ENCODE measurements around the gene MT1HL1. TPM values are rescaled to one million over a fixed set of nuclear protein-coding genes. Genes with fewer than 3 reads are reported as not detected.

Gene MT1HL1
- total RNA-seq, 2 donors from 2014 or later = not detected

DNA sequence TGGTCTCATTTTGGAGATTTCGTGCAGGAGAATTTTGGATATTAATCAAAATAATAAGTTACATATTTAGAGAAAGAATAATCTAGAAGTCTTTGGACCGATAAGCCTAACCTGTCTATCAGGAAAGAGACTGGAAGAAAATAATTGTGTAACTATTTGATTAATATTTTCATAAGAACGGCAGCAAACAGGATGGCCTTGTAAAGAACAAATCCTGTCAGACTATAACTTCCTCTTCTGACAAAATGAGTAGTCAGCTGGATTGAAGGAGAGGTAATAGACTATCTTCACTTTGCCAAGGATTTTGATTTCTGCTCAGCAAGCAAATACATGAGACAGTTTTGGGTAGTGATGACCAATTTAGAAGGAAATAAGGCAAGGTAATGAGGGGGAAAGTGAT lies 25.0 kb upstream of the MT1HL1 start:
- intact Hi-C loops (cut with DNase I) = no loop called here
- DNase-seq = no peak
- no peak for ATAC-seq

DNA sequence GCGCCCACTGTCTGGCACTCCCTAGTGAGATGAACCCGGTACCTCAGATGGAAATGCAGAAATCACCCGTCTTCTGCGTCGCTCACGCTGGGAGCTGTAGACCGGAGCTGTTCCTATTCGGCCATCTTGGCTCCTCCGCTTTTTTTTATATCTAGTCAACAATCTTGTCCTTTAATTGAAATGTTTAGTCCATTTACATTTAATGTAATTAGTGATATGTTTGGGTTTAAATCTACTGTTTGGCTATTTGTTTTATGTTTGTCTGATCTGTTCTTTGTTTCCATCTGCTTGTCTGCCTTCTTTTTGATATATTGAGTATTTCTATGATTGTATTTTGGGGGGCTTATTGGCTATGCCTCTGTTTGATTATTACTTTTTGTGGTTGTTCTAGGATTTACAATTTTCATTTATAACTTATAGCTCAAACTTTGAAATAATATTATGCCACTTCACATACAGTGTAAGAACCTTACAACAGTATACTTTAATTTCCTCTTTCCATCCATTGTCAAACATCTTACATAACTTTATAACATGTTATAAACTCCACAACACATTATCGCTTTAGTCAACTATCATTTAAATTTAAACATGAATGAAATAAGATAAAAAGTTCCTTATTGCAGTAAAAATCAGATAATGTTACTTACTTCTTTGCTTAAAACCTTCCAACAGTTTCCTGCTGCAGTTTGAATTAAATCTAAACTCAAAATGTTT lies 21.3 kb upstream of the MT1HL1 start:
- no peak for ATAC-seq
- intact Hi-C loops (cut with DNase I) = no loop called here
- DNase-seq = no peak

DNA sequence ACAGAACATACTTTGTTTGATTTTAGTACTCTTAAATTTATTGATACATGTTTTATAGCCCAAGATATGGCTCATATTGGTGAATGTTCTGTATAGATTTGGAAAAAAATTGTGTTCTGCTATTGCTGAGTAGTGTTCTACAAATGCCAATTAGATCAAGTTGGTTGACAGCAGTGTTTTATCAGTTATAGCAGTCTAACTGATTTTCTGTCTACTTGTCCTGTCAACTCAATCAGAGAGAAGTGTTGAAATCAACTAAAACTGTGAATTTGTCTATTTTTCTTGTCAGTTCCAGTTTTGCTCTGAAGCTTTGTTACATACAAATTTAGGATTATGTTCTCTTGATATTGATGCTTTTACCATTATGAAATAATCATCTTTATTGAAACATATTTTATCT lies 14.7 kb upstream of the MT1HL1 start:
- no peak for ATAC-seq
- intact Hi-C loops (cut with DNase I) = no loop called here
- no peak for DNase-seq

DNA sequence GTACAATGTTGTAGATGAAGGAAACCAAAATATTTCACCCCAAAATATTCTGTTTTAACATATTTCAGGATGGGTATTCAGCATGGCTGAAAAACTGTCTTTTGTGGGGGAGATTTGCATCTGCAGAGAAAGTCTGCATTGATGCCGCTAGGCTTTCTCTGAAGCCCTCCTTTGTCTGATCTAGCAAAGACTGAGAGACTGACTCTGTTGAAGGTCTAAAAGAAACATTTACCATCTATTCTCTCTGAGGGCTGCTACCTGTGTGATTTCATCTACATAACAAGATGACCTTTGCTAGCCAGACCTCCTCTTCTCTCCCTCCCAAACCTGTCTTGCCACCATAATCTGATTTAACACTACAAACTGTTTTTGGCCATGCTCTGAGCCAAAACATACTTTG lies 12.4 kb upstream of the MT1HL1 start:
- no peak for ATAC-seq
- intact Hi-C loops (cut with DNase I) = no loop called here
- no peak for DNase-seq

DNA sequence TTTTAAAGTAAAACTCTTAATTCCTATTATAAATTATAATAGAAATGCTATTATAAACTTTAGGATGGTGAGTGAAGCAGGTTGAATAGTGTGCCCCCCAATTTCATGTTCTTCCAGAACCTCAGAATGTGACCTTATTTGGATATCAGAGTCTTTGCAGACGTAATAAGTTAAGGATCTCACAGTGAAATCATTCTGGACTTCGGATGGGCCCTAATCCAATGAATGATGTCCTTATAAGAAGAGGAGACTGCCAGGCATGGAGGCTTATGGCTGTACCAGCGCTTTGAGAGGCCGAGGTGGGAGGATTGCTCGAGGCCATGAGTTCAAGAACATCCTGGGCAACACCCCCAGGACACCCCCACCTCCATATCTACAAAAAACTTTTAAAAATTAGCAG lies 9.4 kb upstream of the MT1HL1 start:
- DNase-seq = no peak
- intact Hi-C loops (cut with DNase I) = no loop called here
- ATAC-seq = no peak

DNA sequence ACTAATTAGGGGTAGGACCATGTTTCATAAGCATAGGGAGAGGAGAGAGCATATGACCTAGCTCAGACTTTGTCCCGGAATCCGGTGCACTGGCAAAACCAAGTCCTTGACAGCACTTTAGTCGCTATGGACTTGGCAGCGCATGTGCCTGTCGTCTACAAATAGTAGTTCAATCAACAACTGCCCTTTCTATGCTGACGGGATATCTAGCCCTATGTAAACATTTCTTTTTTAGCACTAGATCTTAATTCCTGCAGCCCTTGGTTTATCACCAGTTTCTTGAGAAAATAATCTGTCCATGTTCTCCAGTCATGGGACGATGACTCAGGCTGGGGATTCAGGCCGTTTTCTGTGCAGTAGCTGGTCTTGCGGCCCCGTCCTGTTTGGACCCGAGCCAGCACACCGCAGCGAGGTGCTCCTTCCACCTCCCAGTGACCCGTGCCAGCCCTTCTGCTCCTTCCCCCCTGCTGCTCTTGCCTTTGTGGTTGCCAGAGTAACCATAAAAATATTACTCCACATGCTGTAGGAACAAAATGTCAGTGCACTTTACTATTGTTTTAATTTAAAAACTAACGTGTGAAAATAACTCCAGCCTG lies 8.6 kb upstream of the MT1HL1 start:
- intact Hi-C loops (cut with DNase I) = no loop called here
- ATAC-seq = peak; percentile 79 to 87
- DNase-seq = peak; percentile 78

DNA sequence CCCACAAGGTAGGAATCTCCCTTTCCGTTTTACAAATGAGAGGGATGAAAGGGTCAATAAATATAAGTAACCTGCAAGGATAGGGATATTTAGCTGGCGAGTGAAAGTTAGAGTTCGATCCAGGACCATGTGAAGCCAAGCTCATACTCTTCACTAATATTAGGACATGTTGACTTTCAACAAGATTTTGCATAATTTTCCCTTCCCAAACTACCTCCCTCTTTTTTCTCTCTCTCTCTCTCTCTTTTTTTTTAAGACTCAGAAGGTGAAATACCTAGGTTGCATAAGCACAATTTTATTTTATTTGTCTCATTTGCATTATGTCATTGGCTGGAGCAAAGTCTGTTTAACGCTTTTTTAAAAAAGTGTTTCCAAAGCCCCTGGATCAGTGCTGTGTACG lies 8.1 kb upstream of the MT1HL1 start:
- intact Hi-C loops (cut with DNase I) = no loop called here
- no peak for ATAC-seq
- no peak for DNase-seq

DNA sequence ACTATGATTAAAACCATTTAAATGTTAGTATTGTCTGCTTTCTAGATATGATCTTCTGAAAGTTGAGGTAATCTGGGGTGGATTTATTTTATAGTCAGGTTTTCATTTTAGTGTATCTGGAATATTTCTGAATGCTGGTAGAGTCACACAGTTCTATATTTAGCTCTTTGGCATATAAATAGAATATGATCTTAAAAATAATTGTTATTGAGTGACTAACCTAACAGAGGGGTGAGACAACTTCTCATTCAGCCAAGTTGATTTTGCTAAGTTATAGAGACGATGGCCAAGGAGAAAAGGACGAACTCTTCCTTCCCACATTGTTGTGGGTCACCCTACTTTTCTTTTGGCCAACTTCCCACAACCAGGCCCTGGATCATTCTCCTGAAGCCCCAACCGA lies 7.2 kb upstream of the MT1HL1 start:
- DNase-seq (no peak), ATAC-seq (peak; percentile 44 to 65)
- intact Hi-C loops (cut with DNase I) = no loop called here

DNA sequence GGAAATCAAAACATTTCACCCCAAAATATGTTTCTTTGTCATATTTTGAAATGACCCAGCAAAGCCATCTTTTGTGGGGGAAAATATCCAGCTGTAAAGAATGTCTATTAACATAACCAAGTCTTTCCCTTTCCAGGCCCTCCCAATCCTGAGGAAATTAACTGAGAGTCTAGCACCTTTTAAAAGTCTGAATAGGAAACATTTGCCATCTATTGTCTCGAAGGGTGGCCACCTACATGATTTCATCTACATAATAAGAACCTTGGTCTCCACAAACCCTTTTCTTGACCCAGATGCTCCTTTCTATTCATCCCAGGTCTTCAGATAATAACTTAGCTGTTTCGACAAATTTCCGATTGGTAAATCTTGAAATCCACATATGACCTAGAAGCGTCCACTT lies 5.4 kb upstream of the MT1HL1 start:
- ATAC-seq (no peak), DNase-seq (no peak)
- intact Hi-C loops (cut with DNase I) = no loop called here

DNA sequence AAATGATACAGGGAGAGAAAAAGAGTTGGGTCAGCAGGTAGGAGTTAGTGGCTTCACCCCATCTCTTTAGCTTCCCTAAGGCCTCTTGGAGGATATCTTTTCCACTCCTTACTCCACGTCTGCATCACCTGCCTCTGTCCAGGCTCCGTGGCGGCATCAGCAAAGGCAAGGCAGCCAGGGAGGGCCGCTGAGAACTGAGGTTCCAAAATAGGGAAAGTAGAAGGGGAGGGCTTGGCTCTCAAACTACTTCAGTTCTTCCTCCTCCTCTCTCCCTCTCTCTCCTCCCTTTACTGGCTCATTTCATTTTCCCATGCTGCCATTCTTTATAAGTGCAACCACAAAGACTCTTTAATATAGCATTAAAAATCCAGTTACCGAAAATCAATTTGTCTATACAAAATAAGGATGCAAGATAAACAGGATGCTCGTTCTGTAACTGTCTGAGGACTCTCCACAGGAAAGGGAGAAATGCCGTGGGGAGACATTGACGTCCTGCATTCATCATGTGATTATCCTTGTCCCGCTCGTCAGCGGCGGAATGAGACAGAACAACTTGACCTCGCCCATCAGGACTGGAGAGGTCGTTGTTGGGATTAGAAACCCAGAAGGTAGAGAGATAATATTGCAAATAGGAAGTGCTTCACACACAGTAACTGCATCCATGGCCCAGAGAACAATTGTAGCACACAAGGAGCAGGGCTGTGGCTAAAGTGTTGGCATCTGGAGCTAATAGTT lies 3.1 kb upstream of the MT1HL1 start:
- peak; percentile 39 to 69 for ATAC-seq
- DNase-seq = peak; percentile 41

DNA sequence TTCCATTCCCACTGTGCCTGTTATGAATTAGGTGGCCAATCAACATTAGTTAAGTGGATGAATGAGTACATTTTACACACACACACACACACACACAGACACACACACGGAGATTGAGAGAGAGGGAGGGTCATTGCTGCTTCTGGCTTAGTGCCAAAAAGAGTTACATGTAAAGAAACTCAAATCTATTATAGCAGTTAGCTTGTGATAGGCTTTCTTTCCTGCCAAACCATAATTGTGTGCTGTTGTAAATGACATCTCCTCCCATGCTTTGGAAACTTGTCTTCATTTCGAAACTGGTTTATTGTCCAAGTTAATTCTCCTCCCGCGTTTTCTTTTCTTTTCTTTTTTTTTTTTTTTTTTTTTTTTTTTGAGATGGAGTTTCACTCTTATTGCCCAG lies 1.4 kb upstream of the MT1HL1 start:
- intact Hi-C loops (cut with DNase I) = no loop called here
- DNase-seq = no peak

More for the DNA sequence above, 3.1 kb upstream of the MT1HL1 start:
- intact Hi-C loops (cut with DNase I) = no loop called here

DNA sequence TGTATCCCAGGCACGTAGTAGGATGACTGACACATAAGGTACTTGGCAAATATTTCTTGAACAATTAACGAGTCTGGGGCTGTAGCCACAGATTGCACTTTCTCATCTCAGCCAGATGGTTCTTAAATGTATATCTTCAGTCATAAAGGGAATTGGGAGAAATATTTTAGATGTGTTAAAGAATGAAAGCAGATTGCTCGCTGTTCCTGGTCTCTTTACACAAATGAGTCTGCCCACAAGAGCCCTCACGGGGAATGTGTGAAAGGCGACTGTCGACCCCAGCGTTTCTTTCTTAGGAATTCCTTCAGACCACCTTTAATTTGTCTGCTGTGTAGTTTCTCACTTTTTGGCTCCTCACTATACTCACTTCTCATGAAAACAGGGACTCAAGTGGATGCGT lies 725 bp downstream of the MT1HL1 start:
- DNase-seq (no peak), ATAC-seq (no peak)
- intact Hi-C loops (cut with DNase I) = no loop called here

More for the DNA sequence above, 1.4 kb upstream of the MT1HL1 start:
- no peak for ATAC-seq

DNA sequence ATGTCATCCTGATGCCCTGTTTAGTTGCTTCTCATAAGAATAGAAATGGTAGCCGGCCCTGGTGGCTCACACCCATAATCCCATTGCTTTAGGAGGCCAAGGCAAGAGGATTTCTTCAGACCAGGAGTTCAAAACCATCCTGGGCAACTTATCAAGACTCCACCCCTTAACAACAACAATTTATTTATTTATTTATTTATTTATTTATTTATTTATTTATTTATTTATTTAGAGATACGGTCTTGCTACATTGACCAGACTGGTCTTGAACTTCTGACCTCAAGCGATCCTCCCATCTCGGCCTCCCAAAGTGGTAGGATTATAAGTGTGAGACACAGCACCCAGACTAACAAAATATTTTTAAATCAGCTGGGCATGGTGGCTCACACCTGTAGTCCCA lies 4.0 kb downstream of the MT1HL1 start:
- DNase-seq = no peak
- no peak for ATAC-seq
- intact Hi-C loops (cut with DNase I) = no loop called here

DNA sequence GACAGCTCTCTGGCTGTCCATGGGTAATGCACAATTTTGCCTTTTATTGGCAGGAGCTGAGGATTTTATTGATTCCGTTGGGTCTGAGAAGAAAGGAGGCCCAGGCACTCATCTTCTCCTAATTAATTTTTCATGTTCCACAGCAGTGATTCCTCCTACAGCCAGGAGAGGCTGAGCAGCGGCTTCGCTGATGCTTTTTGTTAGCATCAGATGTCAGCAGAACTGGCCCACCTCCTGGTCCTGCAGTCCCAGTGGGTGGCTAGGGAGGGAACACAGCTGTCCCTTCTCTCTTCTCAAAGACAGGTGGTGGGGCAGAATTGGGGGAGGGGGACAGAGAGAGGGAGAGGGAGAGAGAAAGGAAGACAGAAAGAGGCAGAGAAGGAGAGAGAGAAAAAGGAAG lies 5.7 kb downstream of the MT1HL1 start:
- ATAC-seq (peak; percentile 21 to 32), DNase-seq (no peak)
- intact Hi-C loops (cut with DNase I) = loop anchor here in 1 of 2 donors (10.0 kb wide), 1 partner anchor 46 kb away; the partner anchor contains the start of gene RYR2

DNA sequence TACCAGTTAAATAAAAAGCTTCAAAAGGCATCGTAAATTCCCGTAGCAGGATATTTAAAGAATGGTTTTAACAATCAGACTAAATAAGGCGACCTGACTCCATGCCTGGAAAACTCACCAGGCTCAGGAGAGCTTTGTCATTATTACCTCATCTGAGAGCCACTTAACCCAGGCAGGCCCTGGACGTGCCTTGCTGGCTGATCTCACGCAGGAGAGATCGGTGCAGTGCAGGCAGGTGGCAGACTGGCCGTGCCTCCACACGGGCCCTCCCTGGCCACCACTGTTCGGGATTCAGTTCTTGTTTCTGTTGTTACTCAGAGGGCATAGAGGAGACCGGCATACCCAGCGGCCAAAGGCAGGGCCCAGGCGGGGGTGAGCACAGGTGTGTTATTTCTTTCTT lies 6.4 kb downstream of the MT1HL1 start:
- ATAC-seq = peak; percentile 82 to 90
- peak; percentile 55 for DNase-seq
- intact Hi-C loops (cut with DNase I) = loop anchor here in 1 of 2 donors (10.0 kb wide), 1 partner anchor 47 kb away; the partner anchor contains the start of gene RYR2

DNA sequence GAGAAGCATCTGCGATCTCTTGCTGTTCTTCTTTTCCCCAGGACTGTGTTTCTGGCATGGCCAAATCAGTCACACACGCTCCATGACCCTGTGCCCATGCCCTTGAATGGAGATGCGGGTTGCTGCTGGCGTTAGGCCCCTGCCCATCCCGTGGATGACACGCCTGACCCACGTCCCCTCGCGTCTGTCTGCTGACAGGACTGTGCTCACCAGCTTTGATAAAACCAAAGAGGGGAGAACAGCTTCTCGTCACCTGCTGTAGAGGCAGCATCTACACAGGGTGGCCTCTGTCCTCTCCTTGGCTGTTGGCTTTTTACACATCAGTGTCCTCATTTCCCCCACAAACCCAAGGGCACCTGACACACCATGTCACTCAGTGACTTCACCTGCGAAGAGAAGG lies 6.9 kb downstream of the MT1HL1 start:
- intact Hi-C loops (cut with DNase I) = loop anchor here in 1 of 2 donors (10.0 kb wide), 1 partner anchor 47 kb away; the partner anchor contains the start of gene RYR2
- ATAC-seq = peak; percentile 91 to 94
- DNase-seq = peak; percentile 77

DNA sequence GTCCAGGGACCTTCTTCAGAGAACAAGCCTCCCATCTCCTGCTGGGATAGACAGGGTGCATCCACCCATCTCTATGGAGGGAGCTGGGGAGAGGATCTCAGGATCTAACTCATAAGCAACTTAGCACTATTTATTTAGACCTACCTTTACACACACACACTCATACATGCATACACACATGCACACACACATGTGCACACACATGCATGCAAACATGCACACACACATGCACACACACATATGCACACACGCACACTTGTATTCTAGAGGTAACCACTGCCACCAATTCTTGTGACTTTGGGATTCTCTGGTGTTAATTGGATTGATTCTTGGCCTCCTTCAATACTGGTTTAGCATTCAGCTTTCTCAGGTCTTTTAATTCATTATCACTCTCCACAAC lies 9.8 kb downstream of the MT1HL1 start:
- ATAC-seq (no peak), DNase-seq (no peak)
- intact Hi-C loops (cut with DNase I) = loop anchor here in 1 of 2 donors (10.0 kb wide), 1 partner anchor 50 kb away; the partner anchor contains the start of gene RYR2

DNA sequence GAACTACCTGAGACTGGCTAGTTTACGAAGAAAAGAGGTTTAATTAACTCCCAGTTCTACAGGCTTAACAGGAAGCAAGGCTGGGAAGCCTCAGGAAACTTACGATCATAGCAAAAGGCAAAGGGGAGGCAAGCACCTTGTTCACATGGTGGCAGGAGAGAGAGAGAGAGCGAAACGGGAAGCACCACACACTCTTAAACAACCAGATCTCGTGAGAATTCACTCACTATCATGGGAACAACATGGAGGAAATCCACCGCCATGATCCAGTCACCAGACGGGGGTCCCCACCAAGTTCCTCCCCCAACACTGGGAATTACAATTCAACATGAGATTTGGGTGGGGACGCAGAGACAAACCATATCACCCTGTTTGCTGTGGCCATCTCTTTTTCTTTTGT lies 11.8 kb downstream of the MT1HL1 start:
- ATAC-seq (no peak), DNase-seq (no peak)
- intact Hi-C loops (cut with DNase I) = loop anchor here in 1 of 2 donors (10.0 kb wide), 1 partner anchor 52 kb away; the partner anchor contains the start of gene RYR2

DNA sequence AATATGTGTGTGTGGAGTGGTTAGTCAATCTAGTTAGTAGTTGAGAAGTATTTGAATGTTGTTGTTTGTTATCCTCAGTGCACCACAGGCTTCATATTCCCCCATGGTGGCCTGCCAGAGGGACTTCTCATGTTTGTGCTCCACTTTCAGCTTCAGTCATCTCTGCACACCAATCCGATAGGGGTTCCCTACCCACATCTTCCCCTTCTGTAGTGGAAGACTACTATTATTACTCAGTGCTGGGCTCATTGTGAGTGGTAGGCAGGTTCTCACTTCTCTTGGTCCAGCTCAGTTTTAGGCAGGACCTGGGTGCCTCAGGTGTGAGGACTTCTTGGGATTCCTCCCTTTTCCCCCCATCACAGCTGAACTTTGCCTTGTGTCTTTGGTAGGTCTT lies 14.2 kb downstream of the MT1HL1 start:
- DNase-seq (no peak), ATAC-seq (no peak)
- intact Hi-C loops (cut with DNase I) = loop anchor here in 1 of 2 donors (10.0 kb wide), 1 partner anchor 55 kb away; the partner anchor contains the start of gene RYR2
